Thyroid gland (tissue), 4 donors: ENCODE measurements around the gene MICAL3. TPM values are rescaled to one million over a fixed set of nuclear protein-coding genes. Genes with fewer than 3 reads are reported as not detected.

Source experiments
- DNase-seq, 2 donors: peaks; one replicate each; pipeline ENCODE4 v3.0.0-alpha.2; 2019
- H3K27ac ChIP-seq, 3 donors: fragments of 200-600 bp; sonication (generic); 1 replicate in 2 of 3; 2 replicates in 1 of 3; pipeline ENCODE4 v1.5.1; 2016 to 2019; ENCODE audit warnings: mild to moderate bottlenecking in 1 of 3, moderate library complexity in 1 of 3
- H3K27me3 ChIP-seq: fragments of 200-600 bp; sonication (generic); one replicate; pipeline ENCODE4 v1.5.1; 2019
- H3K36me3 ChIP-seq, 2 donors: fragments of 200-600 bp; sonication (generic); one replicate each; pipeline ENCODE4 v1.5.1; 2016 to 2019
- H3K4me1 ChIP-seq, 2 donors: fragments of 200-600 bp; sonication (generic); one replicate each; pipeline ENCODE4 v1.5.1; 2017 to 2019
- H3K4me3 ChIP-seq, 3 donors: fragments of 200-600 bp; sonication (generic); replicated peaks in 1 of 3; 1 replicate in 2 of 3; 2 replicates in 1 of 3; pipeline ENCODE4 v1.5.1; 2016; ENCODE audit warnings: mild to moderate bottlenecking in 1 of 3
- H3K9me3 ChIP-seq: fragments of 200-600 bp; sonication (generic); one replicate; pipeline ENCODE4 v1.5.1; 2017
- CTCF ChIP-seq, 6 experiments: fragments of 200-600 bp in 3 of 6; fragments of 450-650 bp in 3 of 6; sonication (generic) in 3 of 6; IDR thresholded peaks; one replicate each; pipeline ENCODE4 v1.5.1; 2016 to 2019; ENCODE audit warnings: antibody characterized with exemption in 6 of 6, mild to moderate bottlenecking in 2 of 6, inconsistent platforms in 1 of 6, moderate library complexity in 1 of 6
- POLR2A ChIP-seq, 2 donors: fragments of 450-650 bp; IDR thresholded peaks; one replicate each; pipeline ENCODE4 v1.6.1; 2017; ENCODE audit warnings: antibody characterized with exemption in 2 of 2, mild to moderate bottlenecking in 2 of 2, moderate library complexity in 1 of 2
- WGBS, 2 donors: methylation state at CpG; one replicate each; pipeline ENCODE4 v1.1.5; 2017; 5-methylcytosine and 5-hydroxymethylcytosine counted together
- intact Hi-C: fragments of 100-400 bp; cut with DNase I; formaldehyde crosslinking; loops from one replicate; pipeline ENCODE4 v1.15.1; 2023
- total RNA-seq, 4 donors: library from RNA; depleted of rRNA; stranded (reverse); fragments of >200 nt; gene quantifications; one replicate each; pipeline ENCODE4 v1.2.3, GENCODE V29; 2016

The MICAL3 gene
- total RNA-seq, 4 donors from 2014 or later = 31.8 to 53.8 (median 43.6) TPM

- no peaks in the 10 kb centered on the region for H3K9me3 ChIP-seq
- no peak overlapping the region for H3K4me3 ChIP-seq
- peak overlapping the region in 2 of 3 donors; percentile 36 to 38 for H3K27ac ChIP-seq
- H3K36me3 ChIP-seq = peaks cover under 1 to 10% of the 10 kb centered on the region in 2 donors
- intact Hi-C loops = no loop called here
- TF ChIP-seq CTCF (IDR thresholded peaks at IDR 0.05) (peak in 3 of 6 experiments; percentile 24 to 43 (median 32)), POLR2A (IDR thresholded peaks at IDR 0.05) (no peak)
- DNase-seq = peak; percentile 23 to 45
- no peaks in the 10 kb centered on the region for H3K27me3 ChIP-seq
- peaks cover 6 to 14% of the 10 kb centered on the region in 2 donors for H3K4me1 ChIP-seq
- WGBS, 2 donors = 66 to 70% methylated on average over 8 to 23 of the region's 37 CpGs
Measured at GRCh38 chr22:17785185-17786184, 238.9 kb downstream of the MICAL3 start.

GRCh38 chr22:17784776-17785175, 239.6 kb downstream of the MICAL3 start:
- 78 to 80% methylated on average over 4 to 9 of the region's 11 CpGs for WGBS, 2 donors
- Histone ChIP-seq H3K27me3 (no peaks in the 10 kb centered on the region), H3K9me3 (no peaks in the 10 kb centered on the region), H3K27ac (no peak overlapping the region), H3K4me1 (peaks cover 6 to 20% of the 10 kb centered on the region in 2 donors), H3K4me3 (no peak overlapping the region), H3K36me3 (peaks cover 0 to 4% of the 10 kb centered on the region in 2 donors)
- DNase-seq = no peak
- TF ChIP-seq POLR2A (IDR thresholded peaks at IDR 0.05) (no peak), CTCF (IDR thresholded peaks at IDR 0.05) (no peak)
- intact Hi-C loops = no loop called here

GRCh38 chr22:17783773-17784480, 240.4 kb downstream of the MICAL3 start:
- no peaks in the 10 kb centered on the region for H3K9me3 ChIP-seq
- peaks cover 6 to 20% of the 10 kb centered on the region in 2 donors for H3K4me1 ChIP-seq
- TF ChIP-seq POLR2A (IDR thresholded peaks at IDR 0.05) = no peak
- TF ChIP-seq CTCF (IDR thresholded peaks at IDR 0.05) = no peak
- DNase-seq = no peak
- intact Hi-C loops = no loop called here
- no peak overlapping the region for H3K4me3 ChIP-seq
- WGBS, 2 donors = 80 to 87% methylated on average over 17 to 18 of the region's 18 CpGs
- no peaks in the 10 kb centered on the region for H3K27me3 ChIP-seq
- H3K27ac ChIP-seq = no peak overlapping the region
- H3K36me3 ChIP-seq = no peaks in the 10 kb centered on the region

- TF ChIP-seq CTCF (IDR thresholded peaks at IDR 0.05) = no peak
- TF ChIP-seq POLR2A (IDR thresholded peaks at IDR 0.05) = no peak
- no peak for DNase-seq
- 54% methylated on average over 9 of the region's 9 CpGs for WGBS, 2 donors
Measured at GRCh38 chr22:17783312-17783711, 241.0 kb downstream of the MICAL3 start.

More at GRCh38 chr22:17783312-17783711, 241.0 kb downstream of the MICAL3 start:
- Histone ChIP-seq H3K27me3 (no peaks in the 10 kb centered on the region), H3K27ac (no peak overlapping the region), H3K9me3 (no peaks in the 10 kb centered on the region), H3K4me3 (no peak overlapping the region), H3K36me3 (no peaks in the 10 kb centered on the region), H3K4me1 (peaks cover 6 to 20% of the 10 kb centered on the region in 2 donors)
- intact Hi-C loops = no loop called here
